GM18526 (cell line): ENCODE data around the gene YOD1.

Experiments used
- POLR2A ChIP-seq: IDR thresholded peaks from 3 replicates; pipeline ENCODE4 v1.6.1; 2011; ENCODE audit not compliant: insufficient read length; ENCODE audit errors: extremely low read depth

Gene YOD1

GRCh38 chr1:207039380-207040180 is 11.4 kb downstream of the YOD1 start:
- TF ChIP-seq POLR2A = no peak

GRCh38 chr1:207036865-207037264 is 14.1 kb downstream of the YOD1 start:
- no peak for TF ChIP-seq POLR2A

- TF ChIP-seq POLR2A = no peak
Observed at GRCh38 chr1:207035877-207036551, 15.0 kb downstream of the YOD1 start.

- no peak for TF ChIP-seq POLR2A
Observed at GRCh38 chr1:207034998-207035397, 16.0 kb downstream of the YOD1 start.

- no peak for TF ChIP-seq POLR2A
Observed at GRCh38 chr1:207034208-207034607, 16.8 kb downstream of the YOD1 start.

- TF ChIP-seq POLR2A = no peak
Observed at GRCh38 chr1:207033302-207033701, 17.7 kb downstream of the YOD1 start.

GRCh38 chr1:207032528-207033017 is 18.4 kb downstream of the YOD1 start, which contains the start of gene C1orf116:
C1orf116 (minus strand) TSS chr1:207032756; CDS start chr1:207027598, 5,158 bp downstream.
- no peak for TF ChIP-seq POLR2A

GRCh38 chr1:207031632-207032264 is 19.3 kb downstream of the YOD1 start:
- TF ChIP-seq POLR2A = no peak

- TF ChIP-seq POLR2A = no peak
Observed at GRCh38 chr1:207031016-207031415, 20.0 kb downstream of the YOD1 start.

- no peak for TF ChIP-seq POLR2A
Observed at GRCh38 chr1:207030522-207031009, 20.4 kb downstream of the YOD1 start.

GRCh38 chr1:207029701-207030521 is 21.1 kb downstream of the YOD1 start:
- TF ChIP-seq POLR2A = no peak

- TF ChIP-seq POLR2A = no peak
Observed at GRCh38 chr1:207028884-207029650, 21.9 kb downstream of the YOD1 start.

GRCh38 chr1:207027921-207028320 is 23.1 kb downstream of the YOD1 start:
- no peak for TF ChIP-seq POLR2A

- TF ChIP-seq POLR2A = no peak
Observed at GRCh38 chr1:207027206-207027777, 23.7 kb downstream of the YOD1 start.
